ENCODE results near the gene TRAF3IP1. TPM values are rescaled to one million over a fixed set of nuclear protein-coding genes. Genes with fewer than 3 reads are reported as not detected.
"Not testable (repeated sequence)": the region's sequence is repeated elsewhere in the genome, so short reads cannot be mapped to it uniquely, and the experiment has no call there.

Gene TRAF3IP1
- total RNA-seq (2.7 TPM), polyA plus RNA-seq (5.1 TPM)
- long read RNA-seq, donor 1, result 0 reads
- long read RNA-seq, donor 2, result 0 reads
- long read RNA-seq, donor 3, partial matches to known transcripts, result 0 of 1 reads
- long read RNA-seq, donor 3, other reads (novel, unspliced or antisense), result 0 of 1 reads
- long read RNA-seq, donor 4, result 0 reads
- long read RNA-seq, donor 5, result 0 reads
- long read RNA-seq, donor 6, result 0 reads
- long read RNA-seq, donor 7, result 0 reads
- long read RNA-seq, donor 8, result 0 reads
- long read RNA-seq, donor 9, result 0 reads
- long read RNA-seq, donor 10, result 0 reads

DNA sequence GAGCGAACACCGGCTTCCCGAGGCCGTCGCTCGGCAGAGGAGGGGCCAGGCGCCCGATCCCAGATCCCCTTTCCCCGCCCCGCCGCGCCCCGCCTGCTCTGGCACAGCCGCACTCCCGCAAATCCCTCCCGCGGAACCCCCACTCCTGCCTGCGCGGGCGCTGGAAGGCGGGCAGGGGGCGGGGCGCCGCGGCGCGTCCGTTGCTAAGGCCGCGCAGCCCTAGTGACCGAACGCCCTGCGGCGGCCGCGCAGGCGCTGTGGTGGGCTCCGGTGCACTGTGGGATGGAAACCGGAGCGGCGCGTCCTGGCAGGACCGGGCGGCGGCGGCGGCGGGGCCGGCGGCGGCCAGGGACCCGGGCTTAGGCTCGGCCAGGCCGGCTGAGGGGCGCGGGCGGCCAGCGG, at the start of gene TRAF3IP1:
Gene TRAF3IP1, plus strand, starts transcription at position 273 of the 402 bp plus-strand sequence. CDS start 145 bp downstream, outside the sequence.
- Histone ChIP-seq H3K36me3 (ENCODE audit: control insufficient read depth in 2 of 2, insufficient read depth in 2 of 2, low read length in 1 of 2) (no peaks in the 10 kb centered on the region), H3K27me3 (ENCODE audit: control insufficient read depth in 2 of 2, insufficient read depth in 1 of 2, low read length in 1 of 2) (peaks cover 0 to 38% of the 10 kb centered on the region in 2 donors), H3K9me3 (ENCODE audit: control insufficient read depth in 2 of 2, insufficient read depth in 1 of 2, low read length in 1 of 2) (no peaks in the 10 kb centered on the region), H3K4me3 (ENCODE audit: low read length in 2 of 2) (peak within 1 kb of the TSS; percentile 39 to 83), H3K27ac (ENCODE audit: low read depth in 1 of 2, low read length in 1 of 2) (no peak within 1 kb of the TSS), H3K4me1 (ENCODE audit: control insufficient read depth in 2 of 2, insufficient read depth in 2 of 2, low read length in 2 of 2) (peaks cover 0 to 5% of the 10 kb centered on the region in 2 donors)
- under 1% methylated on average over 58 of the region's 58 CpGs for WGBS
- peak in 8 of 9 donors; percentile 42 to 85 (median 67) for DNase-seq (ENCODE audit: low read depth in 6 of 9, low spot score in 9 of 9)

DNA sequence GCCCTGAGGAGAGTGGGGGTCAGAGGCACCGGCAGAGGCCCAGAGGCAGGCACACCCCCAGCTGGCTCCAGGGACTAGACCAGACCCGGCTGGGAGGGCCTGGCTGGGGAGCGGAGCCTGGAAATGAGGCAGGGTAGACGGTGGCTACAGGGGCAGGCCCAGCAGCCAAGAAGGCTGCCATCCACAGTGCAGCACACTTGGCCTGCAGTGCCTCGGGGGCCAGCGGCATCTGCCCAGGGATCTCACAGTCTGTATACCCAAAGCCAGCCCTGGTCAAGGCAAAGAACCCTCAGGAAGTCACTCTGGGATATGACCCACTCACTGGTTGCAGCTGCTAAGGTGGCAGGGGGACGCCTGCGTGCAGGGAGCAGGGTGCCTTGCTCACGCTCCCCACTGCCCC, 49.7 kb upstream of the TRAF3IP1 start:
- H3K27me3 ChIP-seq (ENCODE audit: control insufficient read depth in 2 of 2, insufficient read depth in 1 of 2, low read length in 1 of 2), result no peaks in the 10 kb centered on the region
- H3K9me3 ChIP-seq (ENCODE audit: control insufficient read depth in 2 of 2, insufficient read depth in 1 of 2, low read length in 1 of 2), result no peaks in the 10 kb centered on the region
- peaks cover 0 to 6% of the 10 kb centered on the region in 2 donors for H3K4me1 ChIP-seq (ENCODE audit: control insufficient read depth in 2 of 2, insufficient read depth in 2 of 2, low read length in 2 of 2)
- 95% methylated on average over 9 of the region's 9 CpGs for WGBS
- DNase-seq (ENCODE audit: low read depth in 6 of 9, low spot score in 9 of 9), result no peak
- no peak overlapping the region for H3K4me3 ChIP-seq (ENCODE audit: low read length in 2 of 2)
- H3K27ac ChIP-seq (ENCODE audit: low read depth in 1 of 2, low read length in 1 of 2), result no peak overlapping the region
- peaks cover 39 to 46% of the 10 kb centered on the region in 2 donors for H3K36me3 ChIP-seq (ENCODE audit: control insufficient read depth in 2 of 2, insufficient read depth in 2 of 2, low read length in 1 of 2)

DNA sequence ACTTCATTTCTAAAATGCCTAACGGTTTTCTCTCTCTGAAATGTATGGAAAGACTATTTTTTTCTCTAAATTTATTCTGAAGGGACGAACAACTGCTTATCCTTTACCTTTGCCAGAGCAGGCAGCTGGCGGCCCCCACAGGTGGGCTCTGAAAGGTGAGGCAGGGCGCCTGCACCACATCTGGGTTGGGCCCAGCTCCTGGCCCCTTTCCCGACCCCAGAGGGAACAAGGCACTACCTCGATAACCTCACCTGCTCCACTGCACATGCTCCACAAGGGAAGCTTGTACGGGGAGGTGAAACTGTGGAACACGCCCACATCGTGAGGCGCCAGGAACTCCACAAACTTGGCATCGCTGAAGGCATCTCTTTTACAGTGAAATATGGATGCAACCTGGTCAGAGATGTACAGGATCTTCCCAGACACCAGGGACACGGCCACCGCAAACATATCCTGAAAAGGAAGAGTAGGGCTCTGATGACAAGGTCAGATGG, 49.2 kb upstream of the TRAF3IP1 start:
- WGBS, result 95% methylated on average over 13 of the region's 13 CpGs
- no peak for DNase-seq (ENCODE audit: low read depth in 6 of 9, low spot score in 9 of 9)
- H3K36me3 ChIP-seq (ENCODE audit: control insufficient read depth in 2 of 2, insufficient read depth in 2 of 2, low read length in 1 of 2), result peaks cover 41 to 46% of the 10 kb centered on the region in 2 donors
- peaks cover 0 to 6% of the 10 kb centered on the region in 2 donors for H3K4me1 ChIP-seq (ENCODE audit: control insufficient read depth in 2 of 2, insufficient read depth in 2 of 2, low read length in 2 of 2)
- H3K27ac ChIP-seq (ENCODE audit: low read depth in 1 of 2, low read length in 1 of 2), result no peak overlapping the region
- H3K4me3 ChIP-seq (ENCODE audit: low read length in 2 of 2), result no peak overlapping the region
- no peaks in the 10 kb centered on the region for H3K27me3 ChIP-seq (ENCODE audit: control insufficient read depth in 2 of 2, insufficient read depth in 1 of 2, low read length in 1 of 2)
- H3K9me3 ChIP-seq (ENCODE audit: control insufficient read depth in 2 of 2, insufficient read depth in 1 of 2, low read length in 1 of 2), result no peaks in the 10 kb centered on the region

GRCh38 chr2:238271686-238272085, 48.6 kb upstream of the TRAF3IP1 start:
- H3K4me1 ChIP-seq (ENCODE audit: control insufficient read depth in 2 of 2, insufficient read depth in 2 of 2, low read length in 2 of 2); H3K4me3 ChIP-seq (ENCODE audit: low read length in 2 of 2); H3K27ac ChIP-seq (ENCODE audit: low read depth in 1 of 2, low read length in 1 of 2); H3K9me3 ChIP-seq (ENCODE audit: control insufficient read depth in 2 of 2, insufficient read depth in 1 of 2, low read length in 1 of 2); DNase-seq (ENCODE audit: low read depth in 6 of 9, low spot score in 9 of 9); H3K27me3 ChIP-seq (ENCODE audit: control insufficient read depth in 2 of 2, insufficient read depth in 1 of 2, low read length in 1 of 2): not testable (repeated sequence)
- 94% methylated on average over 8 of the region's 8 CpGs for WGBS
- peaks cover 46 to 49% of the 10 kb centered on the region in 2 donors for H3K36me3 ChIP-seq (ENCODE audit: control insufficient read depth in 2 of 2, insufficient read depth in 2 of 2, low read length in 1 of 2)

DNA sequence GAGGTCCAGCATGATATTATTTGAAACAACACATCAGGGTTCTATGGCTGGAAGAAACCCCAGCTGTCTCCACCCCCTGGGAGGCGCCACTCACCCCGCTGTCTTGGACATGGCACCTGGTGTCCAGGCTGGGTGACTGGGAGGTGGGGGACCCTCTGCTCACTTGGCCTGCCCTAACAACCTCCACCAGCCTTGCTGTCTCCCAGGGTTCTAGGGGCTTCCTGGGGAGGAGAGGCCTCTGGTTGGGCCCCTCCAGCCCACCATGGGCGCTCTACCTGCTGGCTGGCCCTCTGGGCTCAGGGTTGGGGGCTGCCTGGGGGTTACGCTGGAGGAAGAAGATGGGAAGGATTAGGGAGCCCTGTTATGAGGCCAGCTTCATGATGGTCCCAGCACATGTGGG, 48.2 kb upstream of the TRAF3IP1 start:
- Histone ChIP-seq H3K36me3 (ENCODE audit: control insufficient read depth in 2 of 2, insufficient read depth in 2 of 2, low read length in 1 of 2) (peaks cover 47 to 49% of the 10 kb centered on the region in 2 donors), H3K27ac (ENCODE audit: low read depth in 1 of 2, low read length in 1 of 2) (no peak overlapping the region), H3K9me3 (ENCODE audit: control insufficient read depth in 2 of 2, insufficient read depth in 1 of 2, low read length in 1 of 2) (no peaks in the 10 kb centered on the region), H3K4me3 (ENCODE audit: low read length in 2 of 2) (no peak overlapping the region), H3K4me1 (ENCODE audit: control insufficient read depth in 2 of 2, insufficient read depth in 2 of 2, low read length in 2 of 2) (peaks cover 0 to 2% of the 10 kb centered on the region in 2 donors), H3K27me3 (ENCODE audit: control insufficient read depth in 2 of 2, insufficient read depth in 1 of 2, low read length in 1 of 2) (no peaks in the 10 kb centered on the region)
- WGBS, result 98% methylated on average over 4 of the region's 4 CpGs
- no peak for DNase-seq (ENCODE audit: low read depth in 6 of 9, low spot score in 9 of 9)

DNA sequence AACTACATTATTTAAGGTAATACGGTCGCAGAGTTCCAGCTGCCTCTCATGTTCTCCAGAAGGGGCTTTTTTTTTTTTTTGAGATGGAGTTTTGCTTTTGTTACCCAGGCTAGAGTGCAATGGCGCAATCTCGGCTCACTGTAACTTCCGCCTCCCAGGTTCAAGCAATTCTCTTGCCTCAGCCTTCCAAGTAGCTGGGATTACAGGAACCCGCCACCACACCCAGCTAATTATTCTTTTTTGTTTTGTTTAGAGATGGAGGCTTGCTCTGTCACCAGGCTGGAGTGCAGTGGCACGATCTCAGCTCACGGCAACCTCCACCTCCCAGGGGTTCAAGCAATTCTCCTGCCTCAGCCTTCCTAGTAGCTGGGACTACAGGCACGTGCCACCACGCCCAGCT, 46.9 kb upstream of the TRAF3IP1 start:
- peaks cover 40% of the 10 kb centered on the region in 2 donors for H3K36me3 ChIP-seq (ENCODE audit: control insufficient read depth in 2 of 2, insufficient read depth in 2 of 2, low read length in 1 of 2)
- not testable (repeated sequence) for H3K4me3 ChIP-seq (ENCODE audit: low read length in 2 of 2); H3K27me3 ChIP-seq (ENCODE audit: control insufficient read depth in 2 of 2, insufficient read depth in 1 of 2, low read length in 1 of 2); DNase-seq (ENCODE audit: low read depth in 6 of 9, low spot score in 9 of 9); H3K9me3 ChIP-seq (ENCODE audit: control insufficient read depth in 2 of 2, insufficient read depth in 1 of 2, low read length in 1 of 2); H3K4me1 ChIP-seq (ENCODE audit: control insufficient read depth in 2 of 2, insufficient read depth in 2 of 2, low read length in 2 of 2); H3K27ac ChIP-seq (ENCODE audit: low read depth in 1 of 2, low read length in 1 of 2)
- WGBS, result 97% methylated on average over 10 of the region's 10 CpGs

DNA sequence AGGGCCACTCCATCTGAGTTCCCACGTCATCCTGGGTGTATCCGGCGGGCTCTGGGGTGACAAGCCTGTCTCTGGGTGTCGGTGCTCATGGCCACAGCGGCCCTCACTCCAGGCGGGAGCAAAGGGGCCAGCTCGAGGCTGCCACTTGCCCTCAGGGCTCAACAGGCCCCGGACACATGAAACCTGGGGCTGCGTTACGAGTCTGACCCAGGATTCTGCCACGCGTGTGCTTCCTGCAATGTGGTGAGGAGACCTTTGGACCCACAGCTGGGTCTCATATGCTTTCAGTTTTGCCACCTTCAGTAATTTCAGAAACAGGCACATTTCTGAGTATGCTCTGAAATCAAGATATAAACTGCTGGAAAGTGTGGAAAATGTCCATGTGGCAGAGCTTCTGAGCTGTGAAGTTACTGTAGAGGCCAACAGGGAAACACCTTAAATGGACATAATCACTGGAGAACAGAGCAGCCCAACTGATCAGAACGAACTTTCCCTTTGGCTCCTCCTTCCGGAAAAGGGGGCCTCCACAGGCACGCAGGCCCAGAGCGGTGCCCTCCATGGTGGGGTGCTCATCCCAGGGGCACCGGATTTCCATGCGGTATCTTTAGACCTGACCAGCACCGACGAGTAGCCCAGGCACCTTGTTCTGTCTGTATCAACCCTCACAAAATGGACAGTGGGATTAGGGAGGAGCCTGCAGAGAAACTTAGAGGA, 46.0 kb upstream of the TRAF3IP1 start:
- Histone ChIP-seq H3K9me3 (ENCODE audit: control insufficient read depth in 2 of 2, insufficient read depth in 1 of 2, low read length in 1 of 2) (no peaks in the 10 kb centered on the region), H3K36me3 (ENCODE audit: control insufficient read depth in 2 of 2, insufficient read depth in 2 of 2, low read length in 1 of 2) (peaks cover 34 to 38% of the 10 kb centered on the region in 2 donors), H3K27me3 (ENCODE audit: control insufficient read depth in 2 of 2, insufficient read depth in 1 of 2, low read length in 1 of 2) (no peaks in the 10 kb centered on the region), H3K4me1 (ENCODE audit: control insufficient read depth in 2 of 2, insufficient read depth in 2 of 2, low read length in 2 of 2) (no peaks in the 10 kb centered on the region), H3K4me3 (ENCODE audit: low read length in 2 of 2) (no peak overlapping the region), H3K27ac (ENCODE audit: low read depth in 1 of 2, low read length in 1 of 2) (no peak overlapping the region)
- DNase-seq (ENCODE audit: low read depth in 6 of 9, low spot score in 9 of 9), result no peak
- 97% methylated on average over 20 of the region's 20 CpGs for WGBS

DNA sequence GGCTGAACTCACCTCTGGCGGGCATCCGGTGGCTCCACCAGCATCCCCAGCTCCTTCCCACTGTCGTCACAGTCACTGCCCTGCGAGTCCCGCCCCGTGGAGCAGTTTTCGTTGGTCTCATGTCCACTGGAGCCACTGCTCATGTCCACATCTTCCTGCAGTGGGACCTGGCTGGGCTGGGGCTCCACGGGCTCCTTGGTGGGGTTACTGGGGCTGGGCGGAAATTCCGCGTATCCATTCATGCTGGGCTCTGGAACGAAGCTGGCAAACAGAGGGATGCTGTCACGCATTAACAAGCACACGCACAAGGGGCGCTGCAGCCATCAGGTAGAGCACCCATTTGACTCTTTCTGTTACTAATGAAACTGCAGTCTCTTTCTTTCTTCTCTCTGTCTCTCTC, 42.6 kb upstream of the TRAF3IP1 start:
- peaks cover 19 to 20% of the 10 kb centered on the region in 2 donors for H3K36me3 ChIP-seq (ENCODE audit: control insufficient read depth in 2 of 2, insufficient read depth in 2 of 2, low read length in 1 of 2)
- H3K27me3 ChIP-seq (ENCODE audit: control insufficient read depth in 2 of 2, insufficient read depth in 1 of 2, low read length in 1 of 2), result no peaks in the 10 kb centered on the region
- H3K27ac ChIP-seq (ENCODE audit: low read depth in 1 of 2, low read length in 1 of 2), result no peak overlapping the region
- H3K4me3 ChIP-seq (ENCODE audit: low read length in 2 of 2), result no peak overlapping the region
- WGBS, result 97% methylated on average over 15 of the region's 15 CpGs
- H3K9me3 ChIP-seq (ENCODE audit: control insufficient read depth in 2 of 2, insufficient read depth in 1 of 2, low read length in 1 of 2), result no peaks in the 10 kb centered on the region
- no peak for DNase-seq (ENCODE audit: low read depth in 6 of 9, low spot score in 9 of 9)
- H3K4me1 ChIP-seq (ENCODE audit: control insufficient read depth in 2 of 2, insufficient read depth in 2 of 2, low read length in 2 of 2), result no peaks in the 10 kb centered on the region

- no peaks in the 10 kb centered on the region for H3K9me3 ChIP-seq (ENCODE audit: control insufficient read depth in 2 of 2, insufficient read depth in 1 of 2, low read length in 1 of 2)
- no peaks in the 10 kb centered on the region for H3K4me1 ChIP-seq (ENCODE audit: control insufficient read depth in 2 of 2, insufficient read depth in 2 of 2, low read length in 2 of 2)
- H3K36me3 ChIP-seq (ENCODE audit: control insufficient read depth in 2 of 2, insufficient read depth in 2 of 2, low read length in 1 of 2), result peaks cover 19 to 20% of the 10 kb centered on the region in 2 donors
- H3K4me3 ChIP-seq (ENCODE audit: low read length in 2 of 2), result no peak overlapping the region
- no peaks in the 10 kb centered on the region for H3K27me3 ChIP-seq (ENCODE audit: control insufficient read depth in 2 of 2, insufficient read depth in 1 of 2, low read length in 1 of 2)
- 95% methylated on average over 9 of the region's 9 CpGs for WGBS
- no peak overlapping the region for H3K27ac ChIP-seq (ENCODE audit: low read depth in 1 of 2, low read length in 1 of 2)
- no peak for DNase-seq (ENCODE audit: low read depth in 6 of 9, low spot score in 9 of 9)
Observed at GRCh38 chr2:238278626-238279323, 41.5 kb upstream of the TRAF3IP1 start.

Measured in thymus (tissue), 14 donors.